Glutamatergic neuron (in vitro differentiated cells): ENCODE data around the gene KCNH8. TPM values are rescaled to one million over a fixed set of nuclear protein-coding genes. Genes with fewer than 3 reads are reported as not detected.
A peak's percentile ranks its signal among the peaks of the same experiment; 100 is the strongest.

Source experiments
- DNase-seq: peaks from one replicate; pipeline ENCODE4 v3.0.0; 2022
- H3K27ac Mint-ChIP-seq: one replicate; pipeline ENCODE4 v1.8.0; 2020; ENCODE audit warnings: mild to moderate bottlenecking, mixed read lengths, inconsistent platforms; ENCODE audit not compliant: unreplicated experiment
- H3K27me3 Mint-ChIP-seq: one replicate; pipeline ENCODE4 v1.8.0; 2020; ENCODE audit warnings: mild to moderate bottlenecking, moderate library complexity, mixed read lengths, inconsistent platforms; ENCODE audit not compliant: unreplicated experiment
- H3K36me3 Mint-ChIP-seq: one replicate; pipeline ENCODE4 v1.8.0; 2020; ENCODE audit warnings: mild to moderate bottlenecking, mixed read lengths, inconsistent platforms; ENCODE audit not compliant: unreplicated experiment
- H3K4me1 Mint-ChIP-seq: one replicate; pipeline ENCODE4 v1.8.0; 2020; ENCODE audit warnings: mild to moderate bottlenecking, low read depth, mixed read lengths, inconsistent platforms; ENCODE audit not compliant: unreplicated experiment
- H3K4me3 Mint-ChIP-seq: one replicate; pipeline ENCODE4 v1.8.0; 2020; ENCODE audit warnings: mild to moderate bottlenecking, mixed read lengths, inconsistent platforms; ENCODE audit not compliant: unreplicated experiment
- H3K9me3 Mint-ChIP-seq: one replicate; pipeline ENCODE4 v1.8.0; 2020; ENCODE audit warnings: mild to moderate bottlenecking, moderate library complexity, mixed read lengths, inconsistent platforms; ENCODE audit not compliant: unreplicated experiment
- CTCF ChIP-seq: fragments of 200-600 bp; sonication (generic); IDR thresholded peaks from one replicate; pipeline ENCODE4 v1.5.0; 2021; ENCODE audit not compliant: partially characterized antibody, unreplicated experiment
- total RNA-seq: library from RNA; stranded (reverse); fragmentation: NEBNext Ultra II Directional; extraction: Animal tissue kit (Norgen Biotek cat#: 25700); gene quantifications from one replicate; pipeline ENCODE4 v1.2.1, GENCODE V29; 2021; ENCODE audit not compliant: unreplicated experiment

The KCNH8 gene
- total RNA-seq, 1 donor from 2014 or later: 30.9 TPM

- H3K4me1 Mint-ChIP-seq: peaks cover 17% of the 10 kb centered on the region
- no peak overlapping the region for H3K4me3 Mint-ChIP-seq
- peaks cover 5% of the 10 kb centered on the region for H3K9me3 Mint-ChIP-seq
- H3K27ac Mint-ChIP-seq: no peak overlapping the region
- no peak for DNase-seq
- no peak for TF ChIP-seq CTCF
- no peaks in the 10 kb centered on the region for H3K36me3 Mint-ChIP-seq
- no peaks in the 10 kb centered on the region for H3K27me3 Mint-ChIP-seq
These were observed 99.8 kb downstream of the KCNH8 start for GRCh38 chr3:19248143-19248542.

GRCh38 chr3:19248767-19249166, 100.5 kb downstream of the KCNH8 start:
- H3K4me3 Mint-ChIP-seq: no peak overlapping the region
- H3K36me3 Mint-ChIP-seq: no peaks in the 10 kb centered on the region
- no peak for TF ChIP-seq CTCF
- no peaks in the 10 kb centered on the region for H3K27me3 Mint-ChIP-seq
- peaks cover 5% of the 10 kb centered on the region for H3K9me3 Mint-ChIP-seq
- peaks cover 20% of the 10 kb centered on the region for H3K4me1 Mint-ChIP-seq
- peak overlapping the region; percentile 67 for H3K27ac Mint-ChIP-seq
- DNase-seq: no peak

GRCh38 chr3:19250959-19251610, 102.8 kb downstream of the KCNH8 start:
- Mint-ChIP-seq H3K27me3 (no peaks in the 10 kb centered on the region), H3K4me3 (no peak overlapping the region), H3K36me3 (no peaks in the 10 kb centered on the region), H3K9me3 (no peaks in the 10 kb centered on the region), H3K4me1 (peaks cover 28% of the 10 kb centered on the region), H3K27ac (peak overlapping the region; percentile 56)
- TF ChIP-seq CTCF: no peak
- DNase-seq: no peak

DNA sequence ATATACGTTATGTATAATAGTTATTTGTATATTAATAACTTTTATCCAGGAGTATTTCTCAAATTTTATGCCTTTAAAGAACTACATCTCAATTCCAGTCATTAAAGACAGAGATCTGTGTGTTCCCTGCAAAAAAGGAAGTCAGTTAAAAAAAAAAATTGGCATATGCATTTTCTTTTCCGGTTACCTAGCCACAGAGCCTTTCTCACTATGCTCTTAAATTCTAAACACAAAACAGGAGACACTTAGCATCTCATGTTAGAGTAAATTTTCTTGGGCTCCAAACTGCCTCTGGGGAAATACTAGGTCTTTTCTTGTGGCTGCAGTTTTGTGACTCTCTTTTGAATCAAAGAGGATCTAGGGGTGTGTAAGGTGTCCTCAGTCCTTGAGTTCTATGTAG, 105.9 kb downstream of the KCNH8 start:
- H3K27ac Mint-ChIP-seq: peak overlapping the region; percentile 55
- no peaks in the 10 kb centered on the region for H3K9me3 Mint-ChIP-seq
- H3K27me3 Mint-ChIP-seq: no peaks in the 10 kb centered on the region
- no peaks in the 10 kb centered on the region for H3K36me3 Mint-ChIP-seq
- no peak for TF ChIP-seq CTCF
- no peak overlapping the region for H3K4me3 Mint-ChIP-seq
- no peak for DNase-seq
- peaks cover 26% of the 10 kb centered on the region for H3K4me1 Mint-ChIP-seq

DNA sequence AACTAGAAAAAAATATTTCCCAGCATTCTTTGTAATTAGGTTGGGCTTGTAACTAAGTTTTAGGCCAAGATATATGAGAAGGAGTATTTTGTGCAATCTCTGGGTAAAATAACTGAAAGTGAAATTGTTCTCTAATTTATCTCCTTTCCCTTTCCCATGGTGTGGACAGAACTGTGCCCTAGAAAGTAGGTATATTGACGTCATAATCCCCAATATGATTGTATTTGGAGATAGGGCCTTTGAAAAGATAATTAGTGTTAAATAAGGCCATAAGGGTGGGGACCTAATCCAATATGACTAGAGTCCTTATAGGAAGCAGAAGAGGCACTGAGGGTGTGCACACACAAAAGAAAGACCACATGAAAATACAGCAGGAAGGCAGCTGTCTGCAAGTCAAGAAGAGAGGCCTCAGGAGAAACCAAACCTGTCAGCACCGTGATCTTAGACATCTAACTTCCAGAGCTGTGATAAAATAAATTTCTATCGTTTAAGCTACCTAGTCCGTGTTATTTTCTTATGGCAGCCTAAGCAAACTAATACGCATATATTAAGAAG, 106.6 kb downstream of the KCNH8 start:
- Mint-ChIP-seq H3K4me3 (no peak overlapping the region), H3K36me3 (no peaks in the 10 kb centered on the region), H3K27ac (peak overlapping the region; percentile 55), H3K9me3 (no peaks in the 10 kb centered on the region), H3K4me1 (peaks cover 26% of the 10 kb centered on the region), H3K27me3 (no peaks in the 10 kb centered on the region)
- no peak for TF ChIP-seq CTCF
- no peak for DNase-seq
